ENCODE results near the gene ZNF70.

DNA sequence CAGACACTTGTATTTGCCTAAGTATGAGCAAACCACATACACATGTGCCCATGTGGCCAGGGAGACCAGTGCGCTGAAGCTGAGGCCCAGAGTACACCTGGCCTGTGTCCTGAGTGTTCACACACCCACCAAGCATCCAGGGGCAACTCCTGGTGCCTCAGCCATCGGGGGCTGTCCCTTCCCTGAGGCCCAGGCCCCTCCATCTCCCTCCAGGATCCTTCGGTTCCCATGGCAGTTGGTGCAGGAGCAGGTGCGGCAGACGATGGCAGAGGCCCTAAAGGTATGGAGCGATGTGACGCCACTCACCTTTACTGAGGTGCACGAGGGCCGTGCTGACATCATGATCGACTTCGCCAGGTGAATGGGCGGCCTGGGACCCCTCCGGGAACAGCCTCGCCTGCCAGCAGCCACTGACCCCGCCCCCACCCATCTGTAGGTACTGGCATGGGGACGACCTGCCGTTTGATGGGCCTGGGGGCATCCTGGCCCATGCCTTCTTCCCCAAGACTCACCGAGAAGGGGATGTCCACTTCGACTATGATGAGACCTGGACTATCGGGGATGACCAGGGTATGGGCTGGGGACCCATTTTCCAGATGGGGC, 29.3 kb upstream of the ZNF70 start:
- TF ChIP-seq TCF12 (IDR thresholded peaks at IDR 0.05; ENCODE audit: low read depth, low read length) (no peak), BCL11A (IDR thresholded peaks at IDR 0.05; ENCODE audit: low read depth, low read length) (no peak)
- TF ChIP-seq, protein P1, sequence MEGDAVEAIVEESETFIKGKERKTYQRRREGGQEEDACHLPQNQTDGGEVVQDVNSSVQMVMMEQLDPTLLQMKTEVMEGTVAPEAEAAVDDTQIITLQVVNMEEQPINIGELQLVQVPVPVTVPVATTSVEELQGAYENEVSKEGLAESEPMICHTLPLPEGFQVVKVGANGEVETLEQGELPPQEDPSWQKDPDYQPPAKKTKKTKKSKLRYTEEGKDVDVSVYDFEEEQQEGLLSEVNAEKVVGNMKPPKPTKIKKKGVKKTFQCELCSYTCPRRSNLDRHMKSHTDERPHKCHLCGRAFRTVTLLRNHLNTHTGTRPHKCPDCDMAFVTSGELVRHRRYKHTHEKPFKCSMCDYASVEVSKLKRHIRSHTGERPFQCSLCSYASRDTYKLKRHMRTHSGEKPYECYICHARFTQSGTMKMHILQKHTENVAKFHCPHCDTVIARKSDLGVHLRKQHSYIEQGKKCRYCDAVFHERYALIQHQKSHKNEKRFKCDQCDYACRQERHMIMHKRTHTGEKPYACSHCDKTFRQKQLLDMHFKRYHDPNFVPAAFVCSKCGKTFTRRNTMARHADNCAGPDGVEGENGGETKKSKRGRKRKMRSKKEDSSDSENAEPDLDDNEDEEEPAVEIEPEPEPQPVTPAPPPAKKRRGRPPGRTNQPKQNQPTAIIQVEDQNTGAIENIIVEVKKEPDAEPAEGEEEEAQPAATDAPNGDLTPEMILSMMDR (IDR thresholded peaks at IDR 0.05 in 2 of 3, conservative IDR thresholded peaks at IDR 0.05 in 1 of 3; ENCODE audit: control insufficient read depth in 2 of 3, extremely low read depth in 1 of 3, insufficient read depth in 1 of 3, low read depth in 3 of 3, low read length in 3 of 3): no peak
